ENCODE results near the gene PCSK6.

PCSK6 gene

GRCh38 chr15:101332061-101332467, 157.4 kb downstream of the PCSK6 start:
- FAIRE-seq (no peak), DNase-seq (ENCODE audit: low spot score) (no peak)

- DNase-seq (ENCODE audit: low spot score) (no peak), FAIRE-seq (no peak)
Measured at GRCh38 chr15:101329867-101330380, 159.6 kb downstream of the PCSK6 start.

- FAIRE-seq: peak; percentile 9
- no peak for DNase-seq (ENCODE audit: low spot score)
Measured at GRCh38 chr15:101329309-101329863, 160.1 kb downstream of the PCSK6 start.

- FAIRE-seq (no peak), DNase-seq (ENCODE audit: low spot score) (no peak)
Measured at GRCh38 chr15:101328001-101328400, 161.5 kb downstream of the PCSK6 start.

GRCh38 chr15:101327147-101327740, 162.3 kb downstream of the PCSK6 start:
- no peak for FAIRE-seq
- no peak for DNase-seq (ENCODE audit: low spot score)

GRCh38 chr15:101326462-101327146, 162.9 kb downstream of the PCSK6 start:
- no peak for DNase-seq (ENCODE audit: low spot score)
- FAIRE-seq: no peak

GRCh38 chr15:101326026-101326315, 163.5 kb downstream of the PCSK6 start:
- FAIRE-seq (no peak), DNase-seq (ENCODE audit: low spot score) (no peak)

- DNase-seq (ENCODE audit: low spot score) (no peak), FAIRE-seq (no peak)
Measured at GRCh38 chr15:101325263-101326025, 164.1 kb downstream of the PCSK6 start.

- DNase-seq (ENCODE audit: low spot score) (no peak), FAIRE-seq (no peak)
Measured at GRCh38 chr15:101324524-101325177, 164.9 kb downstream of the PCSK6 start.

GRCh38 chr15:101323793-101324523, 165.5 kb downstream of the PCSK6 start:
- DNase-seq (ENCODE audit: low spot score) (no peak), FAIRE-seq (no peak)

GRCh38 chr15:101322854-101323477, 166.5 kb downstream of the PCSK6 start:
- DNase-seq (ENCODE audit: low spot score) (no peak), FAIRE-seq (no peak)

GRCh38 chr15:101322016-101322695, 167.4 kb downstream of the PCSK6 start:
- DNase-seq (ENCODE audit: low spot score) (no peak), FAIRE-seq (peak; percentile 17)

GRCh38 chr15:101320501-101321052, 168.9 kb downstream of the PCSK6 start:
- DNase-seq (ENCODE audit: low spot score) (peak; percentile 41), FAIRE-seq (no peak)

GRCh38 chr15:101318839-101319238, 170.7 kb downstream of the PCSK6 start:
- DNase-seq (ENCODE audit: low spot score) (no peak), FAIRE-seq (no peak)

- DNase-seq (ENCODE audit: low spot score) (no peak), FAIRE-seq (no peak)
Measured at GRCh38 chr15:101318147-101318819, 171.2 kb downstream of the PCSK6 start.

GRCh38 chr15:101317336-101317872, 172.1 kb downstream of the PCSK6 start:
- FAIRE-seq: no peak
- no peak for DNase-seq (ENCODE audit: low spot score)

- FAIRE-seq: no peak
- no peak for DNase-seq (ENCODE audit: low spot score)
Measured at GRCh38 chr15:101316529-101316928, 173.0 kb downstream of the PCSK6 start.

GRCh38 chr15:101315736-101316135, 173.8 kb downstream of the PCSK6 start:
- FAIRE-seq: peak; percentile 23
- DNase-seq (ENCODE audit: low spot score): no peak
